Lower leg skin (tissue), 3 donors: ENCODE data around the gene APEH.
"Not testable (repeated sequence)": the region's sequence is repeated elsewhere in the genome, so short reads cannot be mapped to it uniquely, and the experiment has no call there.

Experiments
- CTCF ChIP-seq, 3 donors: fragments of 450-650 bp; IDR thresholded peaks; one replicate each; pipeline ENCODE4 v1.5.1; 2016; ENCODE audit warnings: antibody characterized with exemption in 3 of 3, mild to moderate bottlenecking in 3 of 3, moderate library complexity in 2 of 3
- POLR2A ChIP-seq, 2 donors: fragments of 450-650 bp; IDR thresholded peaks; one replicate each; pipeline ENCODE4 v1.6.1; 2016 to 2017; ENCODE audit warnings: antibody characterized with exemption in 2 of 2, mild to moderate bottlenecking in 1 of 2, moderate library complexity in 1 of 2

GRCh38 chr3:49691481-49691880 lies 17.3 kb downstream of the APEH start:
- not testable (repeated sequence) for TF ChIP-seq POLR2A, CTCF (IDR thresholded peaks at IDR 0.05)
